ENCODE measurements around the gene MRPL48. TPM values are rescaled to one million over a fixed set of nuclear protein-coding genes. Genes with fewer than 3 reads are reported as not detected.
A peak's percentile ranks its signal among the peaks of the same experiment; 100 is the strongest.
"Not testable (repeated sequence)": the region's sequence is repeated elsewhere in the genome, so short reads cannot be mapped to it uniquely, and the experiment has no call there.

Gene MRPL48
- polyA plus RNA-seq, 3 donors from 2014 or later = 55.8 to 106 (median 91.5) TPM

GRCh38 chr11:73872749-73873357 is 85.2 kb downstream of the MRPL48 start:
- DNase-seq = no peak
- H3K4me3 Mint-ChIP-seq = no peak overlapping the region
- peaks cover 34 to 41% of the 10 kb centered on the region in 2 donors for H3K4me1 Mint-ChIP-seq
- peak overlapping the region in 1 of 6 donors; percentile 7 for H3K27ac Mint-ChIP-seq
- peaks cover 3 to 7% (median 4%) of the 10 kb centered on the region in 3 donors for H3K27me3 Mint-ChIP-seq (ENCODE audit: low read depth in 3 of 3)
- peaks cover 3 to 10% (median 6%) of the 10 kb centered on the region in 3 donors for H3K36me3 Mint-ChIP-seq
- H3K9me3 Mint-ChIP-seq = no peaks in the 10 kb centered on the region

DNA sequence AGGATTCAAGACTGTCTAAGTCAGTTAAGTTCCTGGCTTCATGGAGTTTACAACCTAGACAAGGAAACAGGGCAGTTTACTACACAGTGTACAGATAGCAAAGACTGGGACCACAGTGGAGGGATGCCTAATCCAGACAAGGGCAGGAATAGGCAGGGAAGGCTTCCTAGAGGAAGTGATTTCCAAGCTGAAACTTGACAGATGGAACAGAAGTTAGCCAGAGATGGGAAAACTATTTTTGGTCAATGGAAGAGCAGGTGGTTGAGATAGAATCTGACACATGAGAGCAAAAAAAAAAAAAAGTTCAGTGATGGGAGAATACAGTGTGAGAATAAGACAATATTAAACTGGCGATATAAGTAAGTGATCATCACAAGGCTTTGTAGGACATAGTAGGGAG is 87.7 kb downstream of the MRPL48 start:
- H3K4me3 Mint-ChIP-seq = peak overlapping the region; percentile 95 to 100 (median 97)
- peaks cover 3 to 7% (median 4%) of the 10 kb centered on the region in 3 donors for H3K36me3 Mint-ChIP-seq
- peaks cover 34 to 43% of the 10 kb centered on the region in 2 donors for H3K4me1 Mint-ChIP-seq
- DNase-seq = no peak
- H3K9me3 Mint-ChIP-seq = no peaks in the 10 kb centered on the region
- H3K27me3 Mint-ChIP-seq (ENCODE audit: low read depth in 3 of 3) = peaks cover 3 to 7% (median 4%) of the 10 kb centered on the region in 3 donors
- H3K27ac Mint-ChIP-seq = peak overlapping the region; percentile 89 to 99 (median 99)

GRCh38 chr11:73875840-73876239 is 88.2 kb downstream of the MRPL48 start:
- Mint-ChIP-seq H3K4me1 (peaks cover 34 to 43% of the 10 kb centered on the region in 2 donors), H3K4me3 (peak overlapping the region; percentile 95 to 100 (median 97))

DNA sequence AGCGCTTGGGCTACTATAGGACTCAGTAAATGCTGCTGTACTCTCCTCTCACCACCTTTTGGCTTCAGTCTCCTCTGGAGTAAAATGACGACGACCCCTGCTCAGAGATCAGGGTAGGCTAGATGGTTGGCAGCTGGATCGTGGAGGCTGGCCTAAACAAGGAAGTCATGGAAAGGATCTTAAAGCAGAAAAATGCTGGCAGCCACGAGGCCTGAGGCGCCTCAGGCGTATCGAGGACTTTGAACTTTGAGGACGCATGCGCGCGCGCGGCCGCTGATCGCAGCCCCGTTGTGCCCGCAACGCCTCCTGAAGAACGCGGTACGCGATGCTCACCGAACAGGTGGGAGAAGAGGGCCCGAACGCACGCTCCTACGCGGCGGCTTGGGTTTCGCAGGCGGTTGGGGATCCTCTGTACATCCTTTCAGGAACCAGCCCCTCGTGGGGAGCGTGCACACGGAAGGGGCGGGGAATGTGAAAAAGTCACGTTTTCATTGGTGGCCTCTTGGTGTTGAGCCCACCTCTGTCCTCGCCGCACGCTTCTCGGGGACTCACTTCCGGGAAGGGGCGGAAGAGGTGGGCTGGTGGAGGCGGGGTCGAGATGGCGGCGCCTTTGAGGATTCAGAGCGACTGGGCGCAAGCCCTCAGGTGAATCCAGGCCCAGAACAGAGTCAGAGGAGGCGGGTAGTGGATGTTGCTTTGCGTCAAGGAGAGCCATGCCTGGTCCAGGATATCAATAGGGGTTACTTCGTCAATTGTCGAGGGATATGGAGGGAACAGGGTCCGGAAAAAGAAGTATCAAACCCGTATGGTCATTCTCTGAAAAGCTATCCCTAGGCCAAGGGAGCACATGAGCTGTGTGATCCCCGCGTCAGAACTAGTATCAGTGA is 89.0 kb downstream of the MRPL48 start, which contains the start of the genes COA4 and PAAF1:
Gene COA4, minus strand, starts transcription at position 423 of the 887 bp plus-strand sequence. CDS start 3,468 bp downstream, outside the sequence.
Gene PAAF1, plus strand, starts transcription at position 576 of the 887 bp plus-strand sequence. Its CDS starts 23 bp downstream, at position 599.
- no peaks in the 10 kb centered on the region for H3K9me3 Mint-ChIP-seq
- peaks cover 3 to 7% (median 4%) of the 10 kb centered on the region in 3 donors for H3K27me3 Mint-ChIP-seq (ENCODE audit: low read depth in 3 of 3)
- peak; percentile 92 to 94 (median 93) for DNase-seq
- peak within 1 kb of the TSS; percentile 95 to 100 (median 97) for H3K4me3 Mint-ChIP-seq
- peaks cover 34 to 43% of the 10 kb centered on the region in 2 donors for H3K4me1 Mint-ChIP-seq
- peak within 1 kb of the TSS; percentile 89 to 99 (median 99) for H3K27ac Mint-ChIP-seq
- peaks cover under 1 to 7% (median under 1%) of the 10 kb centered on the region in 3 donors for H3K36me3 Mint-ChIP-seq

More at GRCh38 chr11:73875840-73876239, 88.2 kb downstream of the MRPL48 start:
- H3K36me3 Mint-ChIP-seq = peaks cover 3 to 7% (median 3%) of the 10 kb centered on the region in 3 donors
- H3K27me3 Mint-ChIP-seq (ENCODE audit: low read depth in 3 of 3) = peaks cover 3 to 7% (median 4%) of the 10 kb centered on the region in 3 donors
- peak overlapping the region; percentile 89 to 99 (median 99) for H3K27ac Mint-ChIP-seq
- DNase-seq = no peak
- no peaks in the 10 kb centered on the region for H3K9me3 Mint-ChIP-seq

- DNase-seq = no peak
- H3K36me3 Mint-ChIP-seq = peaks cover 1 to 2% (median 2%) of the 10 kb centered on the region in 3 donors
- H3K4me3 Mint-ChIP-seq = peak overlapping the region in 2 of 5 donors; percentile 12 to 38
- no peaks in the 10 kb centered on the region for H3K9me3 Mint-ChIP-seq
- no peak overlapping the region for H3K27ac Mint-ChIP-seq
- H3K27me3 Mint-ChIP-seq (ENCODE audit: low read depth in 3 of 3) = peaks cover 3 to 7% (median 4%) of the 10 kb centered on the region in 3 donors
- peaks cover 34 to 37% of the 10 kb centered on the region in 2 donors for H3K4me1 Mint-ChIP-seq
Observed at GRCh38 chr11:73878771-73879170, 91.1 kb downstream of the MRPL48 start.

DNA sequence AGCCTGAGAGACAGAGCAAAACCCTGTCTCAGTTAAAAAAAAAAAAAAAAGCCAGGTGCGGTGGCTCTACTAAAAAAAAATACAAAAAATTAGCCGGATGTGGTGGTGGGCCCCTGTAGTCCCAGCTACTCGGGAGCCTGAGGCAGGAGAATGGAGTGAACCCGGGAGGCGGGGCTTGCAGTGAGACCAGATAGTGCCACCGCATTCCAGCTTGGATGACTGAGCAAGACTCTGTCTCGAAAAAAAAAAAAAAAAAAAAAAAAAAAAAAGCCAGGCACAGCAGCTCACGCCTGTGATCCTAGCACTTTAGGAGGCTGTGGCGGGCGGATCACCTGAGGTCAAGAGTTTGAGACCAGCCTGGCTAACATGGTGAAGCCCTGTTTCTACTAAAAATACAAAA is 92.8 kb downstream of the MRPL48 start:
- not testable (repeated sequence) for H3K9me3 Mint-ChIP-seq; H3K27ac Mint-ChIP-seq; H3K27me3 Mint-ChIP-seq (ENCODE audit: low read depth in 3 of 3); H3K36me3 Mint-ChIP-seq; H3K4me3 Mint-ChIP-seq; DNase-seq
- H3K4me1 Mint-ChIP-seq = peaks cover 24 to 27% of the 10 kb centered on the region in 2 donors

- no peaks in the 10 kb centered on the region for H3K4me1 Mint-ChIP-seq
- H3K36me3 Mint-ChIP-seq = peaks cover 4 to 12% (median 10%) of the 10 kb centered on the region in 3 donors
- no peak overlapping the region for H3K27ac Mint-ChIP-seq
- H3K9me3 Mint-ChIP-seq = no peaks in the 10 kb centered on the region
- DNase-seq = no peak
- no peaks in the 10 kb centered on the region for H3K27me3 Mint-ChIP-seq (ENCODE audit: low read depth in 3 of 3)
- H3K4me3 Mint-ChIP-seq = no peak overlapping the region
Observed at GRCh38 chr11:73883856-73884255, 96.2 kb downstream of the MRPL48 start.

DNA sequence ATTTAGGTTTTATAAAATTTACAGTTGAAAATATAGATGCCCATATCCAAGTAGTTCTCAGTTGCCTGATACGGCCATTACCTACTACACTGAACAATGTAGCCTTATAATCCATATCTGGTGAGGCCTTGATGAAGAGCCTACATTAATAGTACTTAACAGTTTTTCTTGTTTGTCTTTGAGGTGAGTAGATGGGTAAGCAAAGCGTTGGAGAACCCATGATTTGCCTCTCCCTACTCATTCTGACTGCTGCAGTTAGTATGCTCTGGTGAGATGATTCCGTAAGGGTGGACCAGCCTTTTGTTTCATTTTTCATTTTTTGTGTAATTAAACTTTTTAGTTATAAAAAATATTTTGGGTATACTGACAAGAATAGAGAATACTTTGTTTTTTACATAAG is 100.6 kb downstream of the MRPL48 start:
- Mint-ChIP-seq H3K36me3 (peaks cover 10 to 32% (median 16%) of the 10 kb centered on the region in 3 donors), H3K27me3 (ENCODE audit: low read depth in 3 of 3) (no peaks in the 10 kb centered on the region)

DNA sequence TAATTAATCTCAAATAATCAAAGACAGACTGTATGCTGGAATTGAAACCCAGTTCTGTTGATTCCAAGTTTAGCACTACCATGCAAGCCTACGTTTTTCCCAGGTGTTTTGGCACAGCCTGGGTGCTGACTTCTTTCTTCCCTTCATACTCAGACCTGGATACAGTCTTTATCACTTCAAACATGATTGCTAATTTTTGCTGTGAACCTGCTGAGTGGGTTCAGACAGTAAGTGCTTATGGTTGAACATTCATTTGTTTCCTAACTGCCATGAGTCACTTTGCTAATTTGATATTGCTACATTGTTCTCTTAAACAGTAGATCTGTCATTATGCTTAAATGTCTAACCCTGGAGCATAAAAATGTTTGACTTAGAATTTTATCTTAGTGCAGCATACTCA is 101.3 kb downstream of the MRPL48 start:
- no peaks in the 10 kb centered on the region for H3K27me3 Mint-ChIP-seq (ENCODE audit: low read depth in 3 of 3)
- no peaks in the 10 kb centered on the region for H3K4me1 Mint-ChIP-seq
- peaks cover 6 to 30% (median 11%) of the 10 kb centered on the region in 3 donors for H3K36me3 Mint-ChIP-seq
- no peak for DNase-seq
- H3K9me3 Mint-ChIP-seq = no peaks in the 10 kb centered on the region
- no peak overlapping the region for H3K27ac Mint-ChIP-seq
- no peak overlapping the region for H3K4me3 Mint-ChIP-seq

More for the DNA sequence above, 100.6 kb downstream of the MRPL48 start:
- Mint-ChIP-seq H3K4me3 (no peak overlapping the region), H3K9me3 (no peaks in the 10 kb centered on the region), H3K27ac (no peak overlapping the region), H3K4me1 (no peaks in the 10 kb centered on the region)
- no peak for DNase-seq

- H3K27ac Mint-ChIP-seq = no peak overlapping the region
Observed at GRCh38 chr11:73889536-73889935, 101.9 kb downstream of the MRPL48 start.

GRCh38 chr11:73893041-73893440 is 105.4 kb downstream of the MRPL48 start:
- Mint-ChIP-seq H3K36me3 (peaks cover 0 to 24% (median 15%) of the 10 kb centered on the region in 3 donors), H3K4me1 (no peaks in the 10 kb centered on the region), H3K4me3 (no peak overlapping the region), H3K27ac (no peak overlapping the region), H3K9me3 (no peaks in the 10 kb centered on the region), H3K27me3 (ENCODE audit: low read depth in 3 of 3) (no peaks in the 10 kb centered on the region)
- DNase-seq = no peak

More at GRCh38 chr11:73889536-73889935, 101.9 kb downstream of the MRPL48 start:
- no peak for DNase-seq
- no peaks in the 10 kb centered on the region for H3K27me3 Mint-ChIP-seq (ENCODE audit: low read depth in 3 of 3)
- H3K9me3 Mint-ChIP-seq = no peaks in the 10 kb centered on the region
- H3K36me3 Mint-ChIP-seq = peaks cover 6 to 30% (median 11%) of the 10 kb centered on the region in 3 donors
- no peak overlapping the region for H3K4me3 Mint-ChIP-seq
- no peaks in the 10 kb centered on the region for H3K4me1 Mint-ChIP-seq

DNA sequence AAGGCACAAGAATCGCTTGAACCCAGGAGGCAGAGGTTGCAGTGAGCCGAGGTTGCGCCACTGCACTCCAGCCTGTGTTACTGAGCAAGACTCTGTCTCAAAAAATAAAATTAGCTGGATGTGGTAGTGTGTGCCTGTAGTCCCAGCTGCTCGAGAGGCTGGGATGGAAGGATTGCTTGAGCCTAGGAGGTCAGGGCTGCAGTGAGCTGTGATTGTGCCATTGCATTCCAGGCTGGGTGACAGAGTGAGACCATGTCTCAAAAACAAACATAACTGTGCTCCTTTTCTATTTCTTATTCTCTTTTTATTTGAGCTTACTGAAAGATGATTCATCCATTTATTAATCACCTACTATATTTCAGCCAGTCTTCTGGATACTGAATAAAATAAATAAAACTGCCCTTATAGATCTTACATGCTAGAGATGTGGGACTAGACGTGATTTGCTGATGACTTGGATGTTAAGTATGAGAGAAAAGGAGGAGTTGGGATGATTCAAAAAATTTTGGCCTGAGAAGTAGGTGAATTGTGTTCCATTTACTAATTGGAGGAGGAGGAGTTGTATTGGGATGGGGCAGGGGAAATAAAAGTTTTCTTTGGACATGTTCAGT is 107.2 kb downstream of the MRPL48 start:
- no peak for DNase-seq
- no peaks in the 10 kb centered on the region for H3K27me3 Mint-ChIP-seq (ENCODE audit: low read depth in 3 of 3)
- H3K36me3 Mint-ChIP-seq = peaks cover 5 to 24% (median 6%) of the 10 kb centered on the region in 3 donors
- H3K9me3 Mint-ChIP-seq = no peaks in the 10 kb centered on the region
- H3K4me3 Mint-ChIP-seq = no peak overlapping the region
- no peak overlapping the region for H3K27ac Mint-ChIP-seq
- no peaks in the 10 kb centered on the region for H3K4me1 Mint-ChIP-seq

DNA sequence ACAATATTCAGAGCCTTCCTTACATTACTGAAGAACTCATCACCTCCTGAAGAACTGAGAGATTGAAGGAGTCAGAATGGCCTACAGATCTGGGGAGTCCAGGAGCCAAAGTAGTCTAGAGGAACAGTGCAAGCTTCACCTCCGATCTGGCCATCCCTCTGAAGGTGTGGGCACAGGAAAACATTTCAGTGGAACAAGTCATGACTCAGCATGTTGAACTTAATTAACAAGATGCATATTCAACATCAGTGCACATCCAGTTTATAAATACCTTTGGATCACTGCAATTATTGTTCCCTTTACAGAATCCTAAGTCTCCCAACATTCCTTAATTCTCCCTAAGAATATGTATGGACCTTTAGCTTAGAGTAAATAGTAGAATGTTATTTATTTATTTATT is 114.6 kb downstream of the MRPL48 start:
- Mint-ChIP-seq H3K9me3 (no peaks in the 10 kb centered on the region), H3K27ac (no peak overlapping the region), H3K36me3 (peaks cover 15 to 27% (median 17%) of the 10 kb centered on the region in 3 donors), H3K4me1 (no peaks in the 10 kb centered on the region), H3K4me3 (no peak overlapping the region), H3K27me3 (ENCODE audit: low read depth in 3 of 3) (peaks cover 0 to 2% (median 0%) of the 10 kb centered on the region in 3 donors)
- DNase-seq = no peak
